ENCODE measurements around the gene PHF1.

Gene PHF1

GRCh38 chr6:33410050-33410710 is 634 bp upstream of the PHF1 start:
- FAIRE-seq (peak; percentile 99), DNase-seq (ENCODE audit: insufficient read length, low spot score) (peak; percentile 97)

DNA sequence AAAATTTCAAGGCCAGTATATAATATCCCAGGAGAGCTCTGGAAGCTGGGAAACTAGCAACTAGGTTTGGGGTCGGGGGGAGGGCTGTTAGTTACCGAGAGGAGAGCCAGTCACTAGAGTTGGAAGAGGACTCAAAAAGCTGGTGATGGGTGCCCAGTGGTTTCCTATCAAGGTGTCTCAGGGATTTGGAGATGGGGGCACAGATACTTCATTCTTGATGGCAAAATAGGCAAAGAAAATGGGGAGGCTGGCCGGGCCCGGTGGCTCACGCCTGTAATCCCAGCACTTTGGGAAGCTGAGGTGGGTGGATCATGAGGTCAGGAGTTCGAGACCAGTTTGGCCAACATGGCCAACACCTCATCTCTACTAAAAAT is 805 bp downstream of the PHF1 start:
- TF ChIP-seq PAX5 (IDR thresholded peaks at IDR 0.05; ENCODE audit: insufficient read depth, low read length, severe bottlenecking) (no peak), SPI1 (IDR thresholded peaks at IDR 0.05; ENCODE audit: low read depth, low read length) (no peak), POLR2A (IDR thresholded peaks at IDR 0.05; ENCODE audit: low read depth, low read length) (no peak), POU2F2 (IDR thresholded peaks at IDR 0.05; ENCODE audit: low read depth, low read length) (no peak)
- FAIRE-seq, result no peak
- no peak for DNase-seq (ENCODE audit: insufficient read length, low spot score)

More at GRCh38 chr6:33410050-33410710, 634 bp upstream of the PHF1 start:
- TF ChIP-seq POLR2AphosphoS5 (IDR thresholded peaks at IDR 0.05; ENCODE audit: low read depth, low read length) (peak; percentile 68; the same call in 1 of the 2 replicates), POU2F2 (IDR thresholded peaks at IDR 0.05; ENCODE audit: low read depth, low read length) (peak; percentile 9; the same call in 1 of the 2 replicates), PAX5 (IDR thresholded peaks at IDR 0.05; ENCODE audit: insufficient read depth, low read length, severe bottlenecking) (no peak)

DNA sequence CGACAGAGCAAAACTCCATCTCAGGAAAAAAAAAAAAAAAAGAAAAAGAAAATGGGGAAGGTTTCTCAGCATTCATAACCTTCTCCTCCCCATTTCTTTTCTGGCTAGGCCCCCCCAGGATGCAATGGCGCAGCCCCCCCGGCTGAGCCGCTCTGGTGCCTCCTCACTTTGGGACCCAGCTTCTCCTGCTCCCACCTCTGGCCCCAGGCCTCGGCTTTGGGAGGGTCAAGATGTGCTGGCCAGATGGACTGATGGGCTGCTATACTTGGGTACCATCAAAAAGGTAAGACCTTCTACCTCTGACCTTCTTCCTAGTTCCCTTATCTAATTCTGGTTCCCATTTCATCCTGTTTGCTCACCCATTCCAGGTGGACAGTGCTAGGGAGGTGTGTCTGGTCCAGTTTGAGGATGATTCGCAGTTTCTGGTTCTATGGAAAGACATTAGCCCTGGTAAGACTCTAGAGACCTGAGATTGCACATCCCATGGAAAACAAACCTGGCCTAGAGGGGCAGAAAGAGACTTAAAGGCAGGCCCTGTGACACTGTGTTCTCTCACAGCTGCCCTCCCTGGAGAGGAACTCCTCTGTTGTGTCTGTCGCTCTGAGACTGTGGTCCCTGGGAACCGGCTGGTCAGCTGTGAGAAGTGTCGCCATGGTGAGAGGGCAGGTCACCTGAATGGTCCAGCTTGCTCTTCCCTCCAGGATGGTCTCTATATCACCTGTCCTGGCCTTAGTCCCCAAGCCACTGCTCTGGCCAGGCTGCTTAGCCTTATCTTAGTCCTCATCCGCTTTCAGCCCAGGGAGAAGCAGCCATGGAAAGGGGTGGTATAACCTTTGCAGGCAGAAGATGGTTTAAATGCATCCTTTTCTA is 1.6 kb downstream of the PHF1 start:
- no peak for DNase-seq (ENCODE audit: insufficient read length, low spot score)
- no peak for FAIRE-seq
- TF ChIP-seq POLR2AphosphoS5 (IDR thresholded peaks at IDR 0.05; ENCODE audit: low read depth, low read length), result no peak
- no peak for TF ChIP-seq TAF1 (IDR thresholded peaks at IDR 0.05; ENCODE audit: low read depth, low read length)
- TF ChIP-seq PAX5 (IDR thresholded peaks at IDR 0.05; ENCODE audit: insufficient read depth, low read length, severe bottlenecking), result no peak
- no peak for TF ChIP-seq POLR2A (IDR thresholded peaks at IDR 0.05; ENCODE audit: low read depth, low read length)
- no peak for TF ChIP-seq POU2F2 (IDR thresholded peaks at IDR 0.05; ENCODE audit: low read depth, low read length)
- no peak for TF ChIP-seq SPI1 (IDR thresholded peaks at IDR 0.05; ENCODE audit: low read depth, low read length)

DNA sequence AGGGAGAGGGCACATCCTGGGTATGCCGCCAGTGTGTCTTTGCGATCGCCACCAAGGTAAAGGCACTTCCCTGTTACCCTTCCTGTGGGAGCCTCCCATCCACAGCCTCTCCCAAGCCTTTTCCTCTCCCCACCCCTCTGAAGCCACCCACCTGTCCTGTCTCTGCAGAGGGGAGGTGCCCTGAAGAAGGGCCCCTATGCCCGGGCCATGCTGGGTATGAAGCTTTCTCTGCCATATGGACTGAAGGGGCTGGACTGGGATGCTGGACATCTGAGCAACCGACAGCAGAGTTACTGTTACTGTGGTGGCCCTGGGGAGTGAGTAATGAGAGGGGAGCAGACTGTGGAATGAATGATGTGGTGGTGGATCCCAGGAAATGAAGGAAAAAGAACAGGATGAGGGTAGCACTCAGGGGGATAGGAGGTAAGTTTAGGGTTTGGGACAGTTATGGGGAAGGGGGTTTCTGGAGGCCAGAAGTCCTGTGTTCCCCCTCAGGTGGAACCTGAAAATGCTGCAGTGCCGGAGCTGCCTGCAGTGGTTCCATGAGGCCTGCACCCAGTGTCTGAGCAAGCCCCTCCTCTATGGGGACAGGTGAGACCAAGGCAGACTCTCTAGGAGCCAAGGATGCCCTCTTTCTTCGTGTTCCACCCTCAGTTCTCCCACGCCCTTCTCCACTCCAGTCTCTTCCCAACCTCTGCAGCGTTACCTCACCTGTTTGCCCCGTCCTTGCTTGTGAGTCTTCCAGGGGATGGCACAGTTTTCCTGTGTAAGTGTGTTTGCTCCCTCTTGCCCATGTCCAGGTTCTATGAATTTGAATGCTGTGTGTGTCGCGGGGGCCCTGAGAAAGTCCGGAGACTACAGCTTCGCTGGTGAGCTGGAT is 2.7 kb downstream of the PHF1 start:
- no peak; the same call in 1 of the 2 replicates for TF ChIP-seq POLR2A (IDR thresholded peaks at IDR 0.05; ENCODE audit: low read depth, low read length)
- 0 out of 2 replicates have a peak, but pooled peaks have one; percentile 6 for TF ChIP-seq POLR2AphosphoS5 (IDR thresholded peaks at IDR 0.05; ENCODE audit: low read depth, low read length)
- TF ChIP-seq TAF1 (IDR thresholded peaks at IDR 0.05; ENCODE audit: low read depth, low read length), result no peak
- DNase-seq (ENCODE audit: insufficient read length, low spot score) (no peak), FAIRE-seq (no peak)

GRCh38 chr6:33414592-33415271 is 3.9 kb downstream of the PHF1 start:
- TF ChIP-seq POLR2A (IDR thresholded peaks at IDR 0.05; ENCODE audit: low read depth, low read length), result no peak
- 0 out of 2 replicates have a peak, but pooled peaks have one; percentile 32 for TF ChIP-seq POLR2AphosphoS5 (IDR thresholded peaks at IDR 0.05; ENCODE audit: low read depth, low read length)
- no peak for TF ChIP-seq PAX5 (IDR thresholded peaks at IDR 0.05; ENCODE audit: insufficient read depth, low read length, severe bottlenecking)
- no peak for TF ChIP-seq POU2F2 (IDR thresholded peaks at IDR 0.05; ENCODE audit: low read depth, low read length)
- TF ChIP-seq TAF1 (IDR thresholded peaks at IDR 0.05; ENCODE audit: low read depth, low read length), result no peak
- TF ChIP-seq SPI1 (IDR thresholded peaks at IDR 0.05; ENCODE audit: low read depth, low read length), result 0 out of 2 replicates have a peak, but pooled peaks have one; percentile 6
- FAIRE-seq (no peak), DNase-seq (ENCODE audit: insufficient read length, low spot score) (no peak)

- FAIRE-seq (no peak), DNase-seq (ENCODE audit: insufficient read length, low spot score) (no peak)
- TF ChIP-seq PAX5 (IDR thresholded peaks at IDR 0.05; ENCODE audit: insufficient read depth, low read length, severe bottlenecking) (no peak), POU2F2 (IDR thresholded peaks at IDR 0.05; ENCODE audit: low read depth, low read length) (no peak), TAF1 (IDR thresholded peaks at IDR 0.05; ENCODE audit: low read depth, low read length) (no peak), POLR2AphosphoS5 (IDR thresholded peaks at IDR 0.05; ENCODE audit: low read depth, low read length) (no peak), SPI1 (IDR thresholded peaks at IDR 0.05; ENCODE audit: low read depth, low read length) (no peak), POLR2A (IDR thresholded peaks at IDR 0.05; ENCODE audit: low read depth, low read length) (no peak)
Observed at GRCh38 chr6:33415831-33416230, 5.0 kb downstream of the PHF1 start.

- FAIRE-seq (peak; percentile 87), DNase-seq (ENCODE audit: insufficient read length, low spot score) (no peak)
- TF ChIP-seq PAX5 (IDR thresholded peaks at IDR 0.05; ENCODE audit: insufficient read depth, low read length, severe bottlenecking) (no peak), SPI1 (IDR thresholded peaks at IDR 0.05; ENCODE audit: low read depth, low read length) (no peak), POLR2AphosphoS5 (IDR thresholded peaks at IDR 0.05; ENCODE audit: low read depth, low read length) (peak; percentile 48; the same call in 1 of the 2 replicates), TAF1 (IDR thresholded peaks at IDR 0.05; ENCODE audit: low read depth, low read length) (no peak), POLR2A (IDR thresholded peaks at IDR 0.05; ENCODE audit: low read depth, low read length) (peak; percentile 65), POU2F2 (IDR thresholded peaks at IDR 0.05; ENCODE audit: low read depth, low read length) (peak; percentile 96)
Observed at GRCh38 chr6:33416386-33417127, 5.7 kb downstream of the PHF1 start.
